GM18909 (cell line): ENCODE data around the gene MAP7D1.
"Not testable (repeated sequence)": the region's sequence is repeated elsewhere in the genome, so short reads cannot be mapped to it uniquely, and the experiment has no call there.

Source experiments
- ATAC-seq: cut with Tn5 transposase; IDR thresholded peaks from one replicate; pipeline ENCODE4 v1.9.1; 2021; ENCODE audit warnings: mild to moderate bottlenecking; ENCODE audit not compliant: unreplicated experiment, poor library complexity

The MAP7D1 gene

DNA sequence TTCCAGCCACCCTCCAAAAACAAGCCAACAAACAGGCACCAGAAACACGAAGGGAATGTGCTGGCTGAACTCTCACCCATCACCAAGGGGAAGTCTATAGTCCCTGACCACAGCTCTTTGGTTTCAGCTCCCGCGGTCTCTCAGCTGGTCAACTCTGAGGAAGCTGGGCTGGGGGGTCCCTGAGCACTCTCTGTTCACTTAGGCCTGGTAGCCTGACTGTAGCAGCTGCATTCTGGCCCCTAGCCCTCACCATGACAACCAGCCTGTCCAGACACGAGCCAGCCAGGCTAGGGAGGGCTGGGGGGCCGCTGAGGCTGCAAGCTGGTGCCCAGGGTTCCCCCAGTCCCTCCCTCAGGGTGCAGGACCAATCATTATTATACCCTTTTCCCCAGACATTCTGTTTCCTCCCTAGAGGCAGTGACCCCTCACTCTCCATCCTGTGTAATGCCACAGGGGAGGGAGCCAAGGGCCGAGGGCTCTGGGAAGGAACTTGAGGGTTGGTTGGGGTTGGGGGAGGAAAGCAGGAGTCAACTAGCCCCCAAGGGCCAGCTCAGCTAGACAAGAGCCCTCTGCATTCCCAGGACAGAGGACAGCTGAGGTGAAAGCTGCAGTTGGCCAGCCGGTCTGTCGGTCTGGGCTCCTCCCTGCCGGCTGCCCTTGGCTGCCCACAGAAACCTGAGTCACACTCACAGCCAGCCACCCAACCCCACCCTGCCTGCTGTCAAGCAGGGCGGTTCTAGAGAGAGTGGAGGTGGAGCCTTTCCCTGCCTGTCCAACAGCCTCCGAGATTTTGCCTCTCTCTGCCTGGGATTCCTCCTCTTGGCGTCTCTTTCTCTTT is 5.4 kb upstream of the MAP7D1 start:
- peak; percentile 46 for ATAC-seq

DNA sequence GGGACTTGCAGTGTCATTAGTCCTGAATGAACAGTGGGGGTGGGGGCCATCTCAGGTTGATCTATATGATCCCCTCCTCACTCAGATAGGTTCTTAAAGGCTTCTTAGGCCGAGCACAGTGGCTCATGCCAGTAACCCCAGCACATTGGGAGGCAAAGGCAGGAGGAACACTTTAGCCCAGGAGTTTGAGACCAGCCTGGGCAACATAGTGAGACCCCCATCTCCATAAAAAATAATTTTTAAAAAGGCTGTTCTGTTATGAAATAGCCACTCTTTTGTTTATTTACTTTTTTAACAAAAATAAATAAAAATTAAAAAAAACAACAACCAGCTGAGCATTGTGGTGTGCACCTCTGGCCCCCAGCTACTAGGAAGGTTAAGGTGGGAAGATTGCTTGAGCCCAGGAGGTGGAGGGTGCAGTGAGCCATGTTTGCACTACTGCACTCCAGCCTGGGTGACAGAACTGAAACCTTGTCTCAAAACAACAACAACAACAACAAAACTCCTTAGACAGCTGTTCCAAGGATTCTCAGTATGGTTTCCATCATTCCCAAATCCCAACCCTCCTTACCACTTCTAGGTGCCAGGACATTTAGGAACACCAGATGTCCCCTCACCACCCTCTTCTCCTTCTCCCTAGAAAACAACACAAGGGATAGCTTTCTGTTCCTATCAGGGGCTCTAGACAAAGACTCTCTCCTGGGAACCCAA is 4.7 kb upstream of the MAP7D1 start:
- no peak for ATAC-seq

DNA sequence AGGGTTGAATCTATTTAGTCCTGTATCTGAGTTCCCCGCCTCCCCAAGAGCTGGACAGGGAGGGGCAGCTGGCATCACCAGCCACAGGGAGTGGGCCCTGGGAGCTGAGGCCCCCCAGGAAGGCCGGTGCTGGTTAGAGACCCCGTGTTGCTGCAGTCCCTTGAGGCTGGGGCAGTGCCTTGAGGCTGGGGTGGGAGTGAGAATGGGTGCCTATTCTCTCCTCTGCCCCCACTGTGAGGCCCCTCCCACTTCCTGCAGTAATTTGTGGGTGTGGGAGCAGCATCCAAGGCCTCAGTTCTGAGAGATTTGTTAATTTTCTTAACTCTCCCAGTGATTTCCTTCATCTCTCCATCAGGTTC is 4.1 kb upstream of the MAP7D1 start:
- ATAC-seq = no peak

DNA sequence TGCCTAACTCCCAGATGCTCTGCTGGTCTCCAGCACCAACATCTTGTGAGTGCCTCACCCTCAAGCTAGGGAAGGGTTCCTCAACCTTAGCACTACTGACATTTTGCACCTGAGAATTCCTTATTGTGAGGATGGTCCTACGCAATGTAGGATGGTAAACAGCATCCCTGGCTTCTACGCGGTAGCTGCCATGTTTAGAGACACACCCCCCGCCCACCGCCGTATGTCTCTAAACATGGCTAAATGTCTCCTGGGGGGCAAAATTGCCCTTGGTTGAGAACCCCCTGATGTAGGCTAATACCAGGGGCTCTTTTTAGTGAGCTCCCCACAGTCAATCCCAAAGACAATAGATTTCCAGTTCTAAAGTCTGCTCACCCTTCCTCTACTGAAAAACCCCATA is 2.5 kb upstream of the MAP7D1 start:
- no peak for ATAC-seq

DNA sequence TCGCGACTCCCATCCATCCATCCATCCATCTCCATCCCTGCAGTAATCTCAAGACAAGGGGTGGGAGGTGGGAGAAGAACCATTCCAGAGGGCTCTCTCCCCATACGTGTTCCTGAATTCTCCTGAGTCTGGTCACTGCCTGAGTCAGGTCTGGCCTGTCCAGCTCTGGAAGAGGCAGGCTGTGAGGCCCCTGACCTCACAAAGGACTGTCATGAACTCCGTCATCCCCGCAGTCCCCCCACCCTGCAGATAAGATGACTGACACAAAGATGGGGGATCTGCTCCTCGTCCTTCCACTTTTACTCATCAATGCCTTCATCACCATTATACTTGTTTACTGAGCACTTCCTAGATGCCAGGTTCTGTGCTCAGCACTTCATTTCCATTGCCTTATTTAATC is 1.6 kb upstream of the MAP7D1 start:
- no peak for ATAC-seq

DNA sequence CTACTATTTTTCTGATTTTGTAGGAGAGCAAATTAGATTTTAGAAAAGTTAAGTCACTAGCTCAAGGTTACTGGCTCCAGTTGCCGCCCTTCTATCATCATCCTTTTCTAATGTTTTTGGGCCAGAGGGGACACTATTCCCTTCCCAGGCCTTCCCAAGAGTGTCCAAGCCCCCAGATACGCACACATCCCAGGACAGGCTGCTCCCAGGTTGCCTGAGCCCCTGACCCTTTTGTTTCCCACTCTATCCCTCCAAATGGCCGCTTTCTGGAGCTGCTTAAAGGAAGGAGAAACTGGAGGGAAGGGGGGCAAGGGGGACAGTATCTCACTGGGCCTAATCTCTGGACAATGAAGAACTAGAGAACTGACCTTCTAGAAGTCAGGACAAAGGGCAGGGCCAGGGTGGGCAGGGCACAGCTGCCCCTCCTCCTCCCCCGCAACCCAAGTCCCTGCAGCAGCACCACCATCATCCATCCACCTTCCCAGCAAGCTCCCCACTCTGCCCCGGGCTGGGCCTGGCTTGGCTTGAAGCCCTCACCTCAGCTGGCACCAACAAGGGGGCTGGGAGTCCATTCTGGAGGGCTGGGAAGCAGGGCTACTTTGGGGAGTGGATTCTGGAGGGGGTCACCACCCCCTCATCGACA is 1.1 kb upstream of the MAP7D1 start:
- no peak for ATAC-seq

DNA sequence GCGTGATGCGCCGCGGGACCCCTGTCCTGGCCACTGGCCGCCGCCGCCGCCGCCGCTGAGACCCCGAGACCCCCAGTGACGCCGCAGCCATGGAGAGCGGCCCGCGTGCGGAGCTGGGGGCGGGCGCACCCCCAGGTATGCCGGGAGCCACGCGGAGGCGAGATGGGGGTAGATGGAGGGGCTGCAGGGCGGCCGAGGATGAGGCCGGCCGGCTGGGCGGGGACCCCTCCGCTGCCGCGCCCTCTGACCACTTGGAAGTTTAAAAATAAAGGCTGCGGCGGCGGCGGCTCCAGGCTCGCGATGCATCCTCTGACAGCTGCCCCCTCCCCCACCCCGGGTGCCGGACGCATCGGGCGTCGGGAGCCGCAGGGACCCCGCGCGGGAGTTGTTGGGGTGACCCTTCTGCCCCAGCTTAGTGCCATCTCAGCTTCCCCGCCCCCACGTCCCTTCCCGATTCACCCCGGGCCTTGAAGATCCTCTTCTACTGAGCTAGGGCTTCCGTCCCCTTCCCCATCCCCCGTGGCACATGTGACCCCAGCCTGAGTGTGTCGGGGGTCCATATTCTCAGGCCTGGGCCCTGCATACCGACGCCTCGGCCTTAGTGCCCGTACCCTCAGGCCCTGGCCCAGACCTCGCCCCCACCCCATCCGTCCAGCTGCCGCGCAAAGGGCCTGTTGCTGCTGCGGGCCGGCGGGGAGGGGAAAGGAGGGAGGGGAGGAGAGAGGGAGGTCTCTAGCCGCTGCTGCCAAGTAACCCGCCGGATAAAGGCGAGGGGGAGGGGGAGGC is 562 bp downstream of the MAP7D1 start:
- ATAC-seq = peak; percentile 15

DNA sequence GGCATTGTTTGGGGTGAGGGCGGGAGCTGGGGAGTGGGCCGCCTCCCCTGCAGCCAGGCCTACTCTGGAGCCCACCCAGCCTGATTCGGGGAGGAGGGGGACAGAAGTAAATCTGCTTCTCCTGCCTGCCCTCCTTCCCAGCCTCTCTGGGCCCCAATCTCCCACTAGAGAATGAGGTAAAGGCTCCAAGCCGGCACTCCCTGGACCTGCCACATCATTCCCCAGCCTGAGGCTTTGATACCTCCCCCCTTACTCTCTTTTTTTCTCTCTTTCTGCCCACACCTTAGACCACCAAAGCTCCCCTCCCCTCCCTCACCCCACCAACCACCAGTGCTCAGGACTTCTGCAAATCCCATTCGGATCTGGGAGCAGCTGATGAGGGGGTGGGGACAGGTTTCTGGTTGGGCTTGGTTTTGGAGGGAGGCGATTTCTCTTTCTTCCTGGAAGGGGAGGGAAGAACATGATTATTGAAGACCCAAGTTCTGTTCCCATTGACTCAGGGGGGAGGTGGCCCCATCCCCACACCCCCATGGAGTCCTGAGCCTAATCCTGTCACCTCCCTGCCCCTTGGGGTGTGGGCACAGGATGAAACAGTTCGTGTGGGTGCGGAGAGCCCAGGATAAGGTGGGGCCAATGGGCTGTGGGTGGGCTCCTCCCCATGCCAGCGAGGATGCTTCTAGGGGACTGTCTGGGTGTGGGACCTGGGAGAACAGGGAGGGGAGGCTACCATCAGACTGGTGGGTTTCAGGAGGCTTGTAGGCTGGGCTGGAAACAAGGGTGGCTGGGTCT is 1.3 kb downstream of the MAP7D1 start:
- ATAC-seq = no peak

DNA sequence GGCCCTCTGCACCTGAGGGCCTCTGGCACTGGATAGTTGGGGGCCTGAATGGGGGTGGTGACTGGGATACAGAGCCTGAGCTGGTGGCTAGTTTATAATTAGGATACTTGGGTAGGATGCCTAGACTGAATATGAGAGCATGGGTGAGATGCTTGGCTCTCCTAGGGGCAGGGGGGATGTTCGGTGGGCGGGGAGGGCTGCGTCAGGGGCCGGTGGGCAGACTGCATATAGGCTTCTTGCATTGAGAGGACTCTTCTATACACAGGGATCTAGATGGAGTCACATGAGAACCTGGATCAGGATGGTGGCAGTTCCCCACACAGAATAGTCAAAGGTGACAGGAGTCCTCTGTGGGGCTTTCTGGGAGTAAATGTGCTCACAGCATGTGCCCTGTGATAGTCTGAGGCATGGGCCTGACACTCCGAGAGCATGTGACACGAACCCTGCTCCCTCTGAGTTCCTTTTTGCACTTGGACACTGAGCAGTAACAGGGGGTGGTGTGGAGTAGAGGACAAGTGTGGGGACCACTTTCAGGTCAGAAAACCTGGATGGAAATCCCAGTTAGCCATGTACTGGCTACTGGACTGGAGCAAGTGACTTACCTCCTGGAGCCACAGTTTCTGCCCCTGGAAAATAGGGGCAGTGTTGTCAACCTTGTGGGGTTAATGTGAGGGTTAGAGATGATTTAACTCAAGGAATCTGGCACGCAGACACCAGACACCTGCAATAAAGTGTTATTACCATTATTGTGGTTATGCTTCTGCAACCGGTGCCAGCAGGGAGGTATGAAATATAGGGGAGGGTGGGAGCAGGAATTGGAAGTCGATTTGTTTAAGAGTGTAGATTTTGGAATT is 2.2 kb downstream of the MAP7D1 start:
- ATAC-seq = no peak

DNA sequence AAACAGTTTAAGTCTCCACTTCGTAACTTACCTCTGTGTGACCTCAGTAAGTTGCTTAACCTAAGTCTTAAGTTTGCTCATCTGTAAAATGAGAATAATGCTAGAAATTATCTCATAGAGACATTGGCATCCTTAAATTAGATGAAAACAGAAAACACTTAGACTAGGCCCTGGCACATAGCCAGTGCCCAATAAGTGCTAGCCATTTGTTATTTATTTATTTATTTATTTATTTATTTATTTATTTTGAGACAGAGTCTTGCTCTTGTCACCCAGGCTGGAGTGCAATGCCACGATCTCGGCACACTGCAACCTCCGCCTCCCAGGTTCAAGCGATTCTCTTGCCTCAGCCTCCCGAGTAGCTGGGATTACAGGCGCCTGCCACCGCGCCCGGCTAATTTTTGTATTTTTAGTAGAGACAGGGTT is 2.9 kb downstream of the MAP7D1 start:
- not testable (repeated sequence) for ATAC-seq

DNA sequence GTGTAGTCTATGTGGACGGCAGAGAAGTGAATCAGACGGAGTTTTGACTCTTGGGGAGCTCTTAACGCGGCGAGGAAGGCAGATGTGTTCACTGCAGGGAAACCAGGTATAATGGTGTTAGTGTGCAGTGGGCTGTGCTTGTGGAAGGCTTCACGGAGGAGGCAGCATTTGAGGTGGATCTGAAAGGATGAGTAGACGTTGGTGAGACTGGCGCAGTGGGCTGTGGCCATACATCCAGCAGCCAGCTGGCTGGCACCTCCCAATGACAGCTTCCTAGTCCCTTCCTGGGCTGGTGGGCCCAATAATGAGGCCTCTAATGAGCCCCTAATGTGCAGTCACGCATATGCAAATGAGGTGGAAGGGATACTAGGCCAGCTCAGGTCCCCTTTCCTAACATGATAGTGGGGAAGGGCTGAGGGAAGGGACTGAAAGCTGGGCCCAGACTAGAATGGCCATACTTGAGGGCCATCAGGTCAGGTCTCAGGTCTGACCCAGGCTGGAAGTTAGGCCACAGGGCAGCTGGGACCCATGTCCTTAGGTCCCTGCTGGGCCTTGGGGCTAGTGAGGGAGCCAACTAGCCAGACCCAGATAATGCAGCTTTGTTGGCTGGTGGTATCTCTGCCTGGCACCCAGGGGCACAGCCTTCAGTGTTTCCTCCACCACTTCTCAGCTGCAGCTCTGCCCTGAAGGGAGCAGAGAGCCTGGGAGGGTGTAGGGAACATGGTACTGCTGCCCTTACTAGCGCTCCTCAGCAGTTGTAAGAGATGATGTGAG is 3.8 kb downstream of the MAP7D1 start:
- no peak for ATAC-seq

DNA sequence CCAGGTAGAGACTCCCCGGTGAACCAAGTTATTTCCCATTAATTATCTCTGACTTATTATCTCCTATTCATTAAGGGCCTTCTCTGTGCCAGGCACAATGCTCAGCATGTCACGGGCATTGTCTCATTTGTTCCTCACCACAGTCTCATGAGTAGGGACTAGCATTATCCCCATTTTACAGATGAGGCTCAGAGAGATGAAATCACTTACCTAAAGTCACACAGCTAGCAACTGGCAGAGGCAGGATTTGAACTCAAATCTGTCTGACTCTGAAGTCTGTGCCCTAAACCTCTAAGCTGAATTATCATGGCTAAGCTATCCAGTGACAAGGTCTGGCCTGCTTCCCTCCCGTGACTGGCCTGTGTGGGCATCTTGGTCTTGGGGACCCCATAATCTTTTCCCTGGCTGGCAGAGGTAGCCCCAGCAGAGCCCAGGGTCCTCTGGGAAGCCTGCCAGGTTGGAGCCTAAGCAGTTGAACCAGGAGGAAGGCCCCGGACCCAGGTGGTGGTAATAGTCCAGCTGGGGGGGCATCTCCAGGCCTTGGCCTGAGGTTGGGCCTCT is 4.5 kb downstream of the MAP7D1 start:
- ATAC-seq = no peak

DNA sequence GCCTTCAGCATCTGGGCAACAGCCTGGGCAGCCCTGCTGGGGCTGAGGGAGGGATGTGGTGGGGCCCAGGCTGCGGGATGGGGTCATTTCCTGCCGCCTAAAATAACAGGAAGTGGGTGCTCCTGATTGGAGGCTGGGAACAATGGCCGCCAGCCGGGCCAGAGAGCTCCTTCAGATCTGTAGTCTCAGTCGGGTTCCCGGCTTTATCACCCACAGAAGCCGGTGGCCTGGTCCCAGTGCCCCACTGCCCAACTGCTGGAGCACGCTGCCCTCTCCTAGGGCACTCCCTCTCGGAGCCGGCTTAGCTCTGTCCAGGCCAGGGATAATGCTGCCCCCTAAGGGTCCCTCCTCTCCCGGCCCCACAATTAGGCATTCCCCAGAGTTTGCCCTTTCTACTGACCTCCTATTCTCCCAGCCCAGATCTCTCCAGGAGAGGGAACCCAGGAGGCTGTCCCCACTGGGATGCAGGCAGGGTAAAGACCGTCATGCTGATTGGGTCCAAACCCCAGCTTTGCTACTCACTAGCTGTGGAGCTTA is 5.1 kb downstream of the MAP7D1 start:
- ATAC-seq = no peak

DNA sequence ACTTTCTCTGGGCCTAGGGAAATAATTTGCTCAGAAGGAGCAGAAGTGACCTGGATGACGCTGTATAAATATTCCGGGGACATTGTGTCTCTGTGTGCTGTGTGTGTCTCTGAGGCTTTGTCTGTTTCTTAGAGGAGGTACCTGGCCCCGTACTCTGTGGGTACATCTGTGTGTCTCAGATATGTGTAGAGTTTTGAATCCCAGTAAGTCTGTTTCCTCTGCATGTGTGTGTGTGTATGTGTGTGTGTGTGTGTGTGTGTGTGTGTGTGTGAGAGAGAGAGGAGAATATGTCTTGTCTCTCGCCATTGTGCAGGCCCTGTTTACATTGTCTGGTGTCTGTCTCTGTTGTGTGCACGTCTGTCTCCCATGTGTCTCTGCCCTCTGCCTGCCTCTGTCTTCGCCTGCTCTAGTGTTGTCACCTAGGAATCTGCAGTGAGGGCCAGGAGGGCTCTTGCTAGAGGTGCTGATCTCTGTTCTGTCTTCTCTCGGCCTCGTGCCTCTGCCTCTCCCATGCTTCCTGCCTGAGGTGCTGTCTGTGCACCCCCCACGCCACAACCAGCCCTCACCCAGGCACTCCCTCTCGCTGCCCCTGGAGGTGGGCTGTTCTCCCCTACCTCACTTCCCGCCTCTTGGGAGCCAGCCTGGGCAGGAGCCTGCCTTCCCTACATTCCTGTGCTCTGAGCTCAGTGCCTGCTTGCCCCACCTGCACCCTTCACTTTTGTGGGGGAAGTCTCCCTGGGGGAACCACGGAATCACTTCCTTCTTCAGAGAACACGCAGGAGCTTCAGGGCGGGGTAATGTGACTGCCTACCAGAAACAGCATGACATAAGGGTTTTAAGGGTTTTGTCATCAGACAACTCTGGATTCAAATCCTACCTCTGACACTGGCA is 5.9 kb downstream of the MAP7D1 start:
- no peak for ATAC-seq

DNA sequence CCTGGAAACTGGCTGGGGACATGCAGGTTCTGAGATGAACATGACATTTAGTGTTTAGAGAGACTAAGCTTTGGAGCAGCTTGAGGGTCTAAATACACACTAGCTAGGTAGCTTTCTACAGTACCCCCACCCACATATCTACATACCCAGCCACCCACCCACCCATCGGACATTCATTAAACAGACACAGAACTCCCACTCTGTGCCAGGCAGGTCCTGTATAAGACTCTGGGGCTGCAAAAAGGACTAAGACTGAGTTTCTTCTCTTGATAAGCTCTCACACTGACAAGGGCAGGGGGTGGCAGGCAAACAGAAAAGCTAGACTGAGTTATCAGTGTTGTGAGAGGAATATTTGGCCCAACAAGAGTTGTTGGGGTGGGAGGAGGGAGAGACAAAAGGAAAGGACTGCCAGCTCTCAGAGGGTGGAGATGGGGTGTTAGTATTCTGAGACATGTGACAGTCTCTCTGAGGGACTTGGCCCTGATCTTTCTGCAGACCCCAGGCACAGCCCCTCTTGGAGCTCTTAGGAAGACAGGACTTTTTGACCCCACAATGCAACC is 6.8 kb downstream of the MAP7D1 start:
- ATAC-seq = no peak

DNA sequence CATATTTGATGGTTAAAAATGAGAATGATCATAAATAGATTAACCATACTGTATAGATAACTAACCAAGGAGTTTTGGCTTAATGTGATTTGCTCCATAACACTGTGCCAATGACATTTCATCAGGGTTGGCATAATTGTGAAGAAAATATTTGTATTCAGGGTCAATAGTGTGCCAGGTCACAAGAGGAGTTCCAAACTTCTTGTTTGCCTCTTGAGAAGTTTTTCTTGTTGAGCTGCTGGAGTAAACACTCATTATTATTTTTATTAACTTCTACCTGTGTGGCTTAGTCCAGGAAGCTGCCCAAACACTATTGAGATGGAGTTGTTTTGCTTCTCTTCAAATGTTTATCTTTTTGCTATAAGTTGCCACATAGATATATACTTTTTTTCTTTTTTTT is 7.5 kb downstream of the MAP7D1 start:
- ATAC-seq = no peak
